Uterine smooth muscle cell (primary cell): ENCODE data around the gene ERCC1. TPM values are rescaled to one million over a fixed set of nuclear protein-coding genes. Genes with fewer than 3 reads are reported as not detected.

Experiments used
- total RNA-seq: library from RNA; depleted of rRNA; stranded (reverse); fragments of >200 nt; gene quantifications from 2 replicates; pipeline ENCODE4 v1.2.3, GENCODE V29; 2014

Gene ERCC1
- total RNA-seq, result 97.2 and 128 TPM in 2 replicates

GRCh38 chr19:45423589-45424190, at the start of gene ERCC1:
Gene ERCC1 (minus strand): TSS chr19:45423917. CDS start chr19:45423374, 543 bp downstream.

GRCh38 chr19:45467456-45468158, 43.9 kb upstream of the ERCC1 start, which contains the start of gene FOSB:
Gene FOSB (plus strand): TSS chr19:45467996. CDS start chr19:45468587, 591 bp downstream.

GRCh38 chr19:45406226-45407090, 17.3 kb downstream of the ERCC1 start, which contains the start of gene POLR1G:
Gene POLR1G (plus strand): TSS chr19:45406644. CDS start chr19:45406697, 53 bp downstream.

GRCh38 chr19:45404557-45405434, 18.9 kb downstream of the ERCC1 start, which contains the start of gene PPP1R13L:
Gene PPP1R13L (minus strand): TSS chr19:45405069. CDS start chr19:45398318, 6,751 bp downstream.

GRCh38 chr19:45370410-45371204, 53.1 kb downstream of the ERCC1 start, which contains the start of gene ERCC2:
Gene ERCC2 (minus strand): TSS chr19:45370573. CDS start chr19:45370540, 33 bp downstream.

Other genes starting within 250 kb of the ERCC1 start
- gene TRAPPC6A, start 245.7 kb downstream of the ERCC1 start, total RNA-seq, result 2.0 and 11.1 TPM in 2 replicates
- gene BLOC1S3, start 245.1 kb downstream of the ERCC1 start, total RNA-seq, result 3.9 and 7.5 TPM in 2 replicates
- not detected in 2 replicates for gene EXOC3L2, start 178.5 kb downstream of the ERCC1 start, total RNA-seq
- 8.1 and 9.9 TPM in 2 replicates for gene MARK4, start 172.6 kb downstream of the ERCC1 start, total RNA-seq
- 0.12 TPM in 1 of 2 replicates, not detected in the other for gene CKM, start 101.0 kb downstream of the ERCC1 start, total RNA-seq
- gene KLC3, start 83.2 kb downstream of the ERCC1 start, total RNA-seq, result 0.66 TPM in 1 of 2 replicates, not detected in the other
- gene ERCC2, start 53.3 kb downstream of the ERCC1 start, total RNA-seq, result 22.0 and 28.0 TPM in 2 replicates
- gene PPP1R13L, start 18.8 kb downstream of the ERCC1 start, total RNA-seq, result 3.3 and 7.2 TPM in 2 replicates
- gene POLR1G, start 17.3 kb downstream of the ERCC1 start, total RNA-seq, result 8.6 and 13.6 TPM in 2 replicates
- gene FOSB, start 44.1 kb upstream of the ERCC1 start, total RNA-seq, result 0.44 and 0.62 TPM in 2 replicates
- 6.1 and 8.1 TPM in 2 replicates for gene RTN2, start 73.1 kb upstream of the ERCC1 start, total RNA-seq
- 2.3 and 2.7 TPM in 2 replicates for gene PPM1N, start 74.5 kb upstream of the ERCC1 start, total RNA-seq
- 79.4 and 119 TPM in 2 replicates for gene VASP, start 83.6 kb upstream of the ERCC1 start, total RNA-seq
- gene OPA3, start 160.9 kb upstream of the ERCC1 start, total RNA-seq, result 5.2 and 6.0 TPM in 2 replicates
- 0.11 and 0.12 TPM in 2 replicates for gene GPR4, start 178.3 kb upstream of the ERCC1 start, total RNA-seq
- 48.3 and 65.2 TPM in 2 replicates for gene EML2, start 215.5 kb upstream of the ERCC1 start, total RNA-seq
- gene GIPR, start 244.3 kb upstream of the ERCC1 start, total RNA-seq, result under 0.01 TPM in 1 of 2 replicates, not detected in the other